Measurements from ENCODE around the gene MAPK11.

- TF ChIP-seq CTCF (IDR thresholded peaks at IDR 0.05) (no peak), POLR2A (IDR thresholded peaks at IDR 0.05) (no peak)
Observed at GRCh38 chr22:50274311-50274710, 4.1 kb upstream of the MAPK11 start.

Data from lower leg skin (tissue), 3 donors.